ENCODE data around the gene FAM118A. TPM values are rescaled to one million over a fixed set of nuclear protein-coding genes. Genes with fewer than 3 reads are reported as not detected.
"Not testable (repeated sequence)": the region's sequence is repeated elsewhere in the genome, so short reads cannot be mapped to it uniquely, and the experiment has no call there.

The FAM118A gene
- total RNA-seq, 1 experiment from 2014 or later: 9.8 TPM

DNA sequence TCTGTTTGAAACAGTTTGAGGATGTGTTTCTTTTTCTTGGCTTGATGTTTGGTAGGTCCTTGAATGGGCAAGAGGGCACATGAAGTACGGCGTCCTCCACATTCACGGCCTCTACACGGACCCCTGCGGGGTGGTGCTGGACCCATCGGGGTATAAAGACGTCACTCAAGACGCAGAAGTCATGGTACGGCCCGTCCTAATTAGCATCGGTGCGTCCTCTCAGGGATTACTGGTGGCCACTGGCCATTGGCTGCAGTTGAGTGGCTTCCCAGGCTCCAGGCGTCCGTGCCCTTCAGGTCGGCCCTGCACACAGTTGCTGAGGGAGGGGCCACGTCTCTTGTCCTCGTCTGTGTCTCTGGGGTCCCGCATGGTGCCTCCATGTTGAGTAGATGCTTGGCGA, 20.8 kb downstream of the FAM118A start:
- no peak for DNase-seq (ENCODE audit: low read depth)

DNA sequence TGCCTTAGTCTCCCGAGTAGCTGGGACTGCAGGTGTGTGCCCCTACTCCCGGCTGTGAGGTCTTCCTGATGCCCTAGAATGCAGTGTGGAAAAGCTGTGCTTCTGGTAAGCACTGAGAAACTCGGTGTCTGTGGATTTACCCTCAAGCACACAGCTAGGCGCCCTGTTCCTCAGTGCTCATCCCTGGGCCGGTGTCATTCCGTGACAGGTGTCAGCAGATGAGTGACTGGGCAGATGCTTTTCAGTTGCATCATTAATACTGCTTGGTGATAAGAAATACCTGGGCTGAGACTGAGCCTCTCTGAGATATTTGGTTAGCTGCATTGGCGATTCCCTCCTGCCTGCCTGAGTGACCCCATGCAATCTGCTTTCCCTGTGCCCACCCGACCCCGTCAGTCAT, 21.8 kb downstream of the FAM118A start:
- DNase-seq (ENCODE audit: low read depth): no peak

DNA sequence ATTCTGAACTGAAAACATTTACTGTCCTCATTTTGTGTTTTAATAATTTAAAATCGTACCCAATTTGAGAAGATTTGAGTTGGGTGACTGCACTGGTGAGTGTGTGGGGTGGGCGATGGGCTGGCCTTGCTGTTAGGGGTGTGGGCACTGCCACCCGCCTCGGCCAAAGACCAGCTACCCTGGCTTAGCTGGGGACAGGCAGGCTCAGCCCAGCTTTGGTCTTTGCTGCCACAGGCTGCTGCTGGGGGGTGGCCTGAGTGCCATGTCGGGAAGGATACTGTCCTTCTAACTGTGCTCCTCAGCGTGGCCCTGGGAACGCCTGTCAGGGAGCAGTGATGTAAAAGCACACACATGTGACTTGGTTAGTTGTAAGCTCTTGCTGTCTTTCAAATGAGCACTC, 22.3 kb downstream of the FAM118A start:
- DNase-seq (ENCODE audit: low read depth): no peak

DNA sequence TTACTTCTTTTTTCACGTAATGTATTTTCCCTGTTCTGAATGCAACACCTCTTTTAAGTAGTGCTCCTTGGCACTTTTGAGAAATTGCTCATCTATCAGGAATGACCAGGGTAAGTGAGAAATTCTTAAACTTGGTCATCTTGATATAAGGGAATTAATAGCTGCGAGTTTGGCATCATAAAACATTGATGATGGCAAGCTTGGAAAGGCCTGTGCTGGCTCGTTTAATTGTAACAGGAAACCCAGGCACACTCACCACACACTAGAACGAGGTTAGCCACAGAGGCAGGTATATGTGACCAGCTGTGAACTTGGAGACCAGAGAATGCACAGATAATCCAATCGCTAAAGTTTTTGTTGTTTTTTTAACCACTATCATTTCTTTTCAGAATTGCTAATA, 24.3 kb downstream of the FAM118A start:
- no peak for DNase-seq (ENCODE audit: low read depth)

DNA sequence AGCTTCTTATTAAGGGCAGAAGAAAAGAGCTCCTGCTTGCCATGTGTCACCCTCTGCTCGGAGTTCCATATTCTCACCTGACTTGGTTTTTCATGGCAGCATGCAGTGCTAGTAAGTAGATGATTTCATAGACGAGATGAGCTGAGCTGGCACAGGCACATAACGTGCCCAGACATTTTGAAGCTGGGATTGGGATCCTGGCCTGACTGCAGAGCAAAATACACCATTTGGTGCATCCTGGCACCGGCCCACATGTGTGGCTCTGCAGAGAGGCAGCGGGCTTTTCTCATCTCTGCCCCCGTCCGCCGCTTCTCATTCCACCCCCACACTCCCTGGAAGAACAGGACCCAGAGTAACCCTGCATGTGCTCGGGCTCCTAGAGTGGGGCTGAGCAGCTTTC, 24.8 kb downstream of the FAM118A start:
- DNase-seq (ENCODE audit: low read depth): no peak

DNA sequence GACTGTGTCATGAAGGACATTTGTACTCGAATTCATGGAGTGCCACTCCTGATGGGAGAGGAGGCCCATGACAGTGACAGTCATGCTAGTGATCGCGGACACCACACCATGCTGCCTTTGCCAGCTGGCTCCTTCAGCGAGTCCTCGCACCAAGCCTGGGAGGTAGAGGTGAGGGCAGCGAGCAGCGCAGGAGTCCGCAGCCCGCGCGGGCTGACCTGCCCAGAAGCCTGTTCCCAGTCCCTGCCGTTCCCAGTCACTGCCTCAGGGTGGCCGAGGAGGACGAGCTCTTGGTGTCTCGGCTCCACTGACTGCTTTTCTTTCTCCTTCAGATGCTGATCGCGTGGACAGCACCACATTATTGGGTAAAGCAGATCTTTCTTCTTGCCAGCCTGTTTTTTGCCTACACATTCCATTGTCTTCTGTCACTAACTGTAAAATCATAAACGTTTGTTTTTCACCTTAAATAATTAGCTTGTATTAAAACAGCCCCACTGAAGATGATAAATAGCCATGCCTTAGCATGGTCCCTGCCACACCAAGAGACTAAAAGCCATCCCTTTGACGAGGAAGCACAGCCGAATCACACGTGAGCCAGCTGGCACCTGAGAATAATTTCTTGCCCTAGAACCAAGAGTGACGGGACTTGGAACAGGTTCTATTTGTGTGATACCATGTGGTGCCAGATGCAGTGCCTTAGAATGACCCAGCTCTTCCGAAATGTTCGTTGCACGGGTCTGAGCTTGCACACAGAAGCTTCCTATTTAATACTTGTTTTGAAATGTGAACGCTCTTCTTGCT, 25.5 kb downstream of the FAM118A start:
- no peak for DNase-seq (ENCODE audit: low read depth)

DNA sequence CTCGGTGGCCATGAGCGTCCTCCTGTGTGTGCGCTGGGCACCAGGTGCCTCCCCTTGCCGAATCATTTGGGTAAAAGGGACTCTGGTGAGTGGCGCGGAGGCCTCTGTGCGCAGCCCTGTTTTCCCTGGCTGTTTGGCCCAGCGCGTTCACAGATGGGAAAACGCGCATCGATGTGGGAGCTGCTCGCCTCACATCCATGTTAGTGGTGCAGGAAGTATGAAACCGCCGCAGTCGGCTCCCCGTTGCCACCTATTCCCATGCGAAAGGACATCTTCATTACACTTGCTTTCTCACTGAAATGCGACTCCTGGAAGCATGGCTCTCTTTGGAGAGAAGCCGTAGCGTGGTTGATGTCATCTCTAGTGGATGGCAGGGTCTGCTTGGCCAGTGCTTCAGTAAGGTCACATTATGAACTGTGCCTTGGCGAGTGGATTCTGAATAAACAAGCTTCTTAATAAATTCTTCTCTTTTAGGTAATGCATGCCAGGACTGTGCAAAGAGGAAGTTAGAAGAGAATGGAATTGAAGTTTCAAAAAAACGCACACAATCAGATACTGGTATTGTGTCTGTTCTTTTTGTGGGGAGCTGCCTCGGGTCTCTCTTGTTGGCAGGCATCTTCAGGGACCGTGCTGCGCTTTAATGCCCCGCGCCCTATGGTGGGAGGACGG, 26.3 kb downstream of the FAM118A start:
- no peak for DNase-seq (ENCODE audit: low read depth)

DNA sequence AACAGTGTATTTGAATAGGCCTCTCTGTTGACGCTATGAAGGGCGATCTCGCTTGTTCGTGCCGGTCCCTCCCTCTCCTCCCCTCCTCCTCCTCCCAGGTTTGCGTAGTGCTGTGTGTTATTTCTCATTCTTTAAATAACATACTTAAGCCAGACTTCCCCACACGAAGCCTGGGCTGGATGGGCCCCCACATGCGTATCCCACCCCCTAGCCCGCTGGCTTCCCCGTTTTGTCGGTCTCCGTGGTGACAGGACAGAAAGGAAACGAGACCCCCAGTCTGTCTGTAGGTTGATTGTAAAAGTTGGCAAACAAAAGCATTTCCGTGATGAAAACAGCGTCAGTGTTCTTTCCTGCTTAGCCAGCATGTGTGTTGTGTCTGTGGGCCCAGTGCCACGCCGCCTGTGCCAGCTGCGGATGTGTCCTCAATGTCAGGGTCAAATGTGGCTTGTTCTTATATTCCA, 27.3 kb downstream of the FAM118A start:
- no peak for DNase-seq (ENCODE audit: low read depth)

DNA sequence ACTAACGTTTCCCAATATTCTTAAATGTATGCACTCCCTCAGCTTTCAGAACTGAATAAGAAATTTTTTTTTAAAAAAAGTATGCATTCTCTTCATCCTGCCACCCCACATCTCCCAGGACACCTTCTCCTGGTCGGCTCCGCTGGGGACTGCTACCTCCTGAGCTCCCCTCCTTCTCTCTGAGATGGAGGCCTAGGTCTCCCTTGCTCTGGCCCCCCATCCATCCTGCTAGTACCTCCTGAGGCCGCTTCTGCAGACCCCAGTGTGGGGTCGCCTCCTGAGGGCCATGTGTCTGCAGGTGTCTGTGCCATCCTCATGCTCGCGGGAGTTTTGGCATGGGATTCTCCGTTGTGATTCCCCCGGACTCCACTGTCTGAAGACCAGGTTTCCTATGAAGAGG, 27.8 kb downstream of the FAM118A start:
- no peak for DNase-seq (ENCODE audit: low read depth)

DNA sequence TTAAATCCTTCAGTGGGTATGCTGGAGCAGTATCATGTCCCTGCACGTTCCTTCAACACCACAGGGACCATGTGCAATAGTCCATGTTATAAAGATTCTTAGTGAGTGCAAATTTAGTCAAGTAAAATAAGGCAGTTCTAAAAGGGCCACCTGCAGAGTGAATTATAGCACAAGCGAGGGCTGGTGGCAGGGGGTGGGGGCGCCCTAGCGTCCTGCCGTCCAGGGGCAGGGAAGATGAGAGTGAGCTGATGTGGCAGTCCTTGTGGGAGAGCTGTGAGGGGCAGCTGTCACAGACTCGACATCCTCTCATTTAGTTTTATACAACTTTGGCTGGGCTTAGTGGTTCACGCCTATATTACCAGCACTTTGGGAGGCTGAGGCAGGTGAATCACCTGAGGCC, 29.1 kb downstream of the FAM118A start:
- no peak for DNase-seq (ENCODE audit: low read depth)

DNA sequence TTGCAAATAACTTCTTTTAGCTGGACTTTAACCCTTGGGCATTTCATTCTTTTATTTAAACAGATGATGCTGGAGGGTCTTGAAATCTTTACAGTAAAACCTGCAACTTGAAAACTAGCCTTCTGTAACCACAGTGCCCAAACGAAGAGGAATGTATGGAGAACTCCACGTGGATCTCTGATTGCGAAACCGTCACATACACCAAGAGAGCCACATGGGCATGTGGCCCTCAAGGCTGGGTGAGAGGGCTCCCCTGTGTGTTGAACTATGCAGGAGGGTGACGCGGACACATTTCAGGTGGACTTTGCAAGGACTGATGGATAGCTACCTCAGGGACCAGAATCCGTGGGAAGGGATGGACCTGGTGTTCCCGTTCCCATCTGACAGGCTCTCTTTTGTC, 30.6 kb downstream of the FAM118A start:
- no peak for DNase-seq (ENCODE audit: low read depth)

DNA sequence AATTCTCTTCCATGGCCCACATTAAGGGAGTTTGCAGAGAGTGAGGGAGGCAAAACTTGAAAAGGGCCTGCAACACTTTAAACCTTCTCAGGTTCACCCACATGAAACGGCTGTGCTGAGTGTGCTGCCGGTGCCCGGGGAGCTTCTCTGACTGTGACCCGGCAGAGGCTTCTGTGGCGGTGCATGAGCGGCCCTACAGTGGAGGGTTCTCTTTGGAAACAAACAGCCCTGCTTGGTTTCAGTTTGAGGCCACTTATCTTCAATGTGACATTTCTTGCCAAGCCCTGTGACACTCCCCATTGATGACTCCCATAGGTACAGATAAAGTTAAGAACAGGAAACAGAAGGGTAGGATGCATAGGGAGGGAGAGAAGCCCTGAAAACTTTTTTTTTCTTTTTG, 31.8 kb downstream of the FAM118A start:
- no peak for DNase-seq (ENCODE audit: low read depth)

DNA sequence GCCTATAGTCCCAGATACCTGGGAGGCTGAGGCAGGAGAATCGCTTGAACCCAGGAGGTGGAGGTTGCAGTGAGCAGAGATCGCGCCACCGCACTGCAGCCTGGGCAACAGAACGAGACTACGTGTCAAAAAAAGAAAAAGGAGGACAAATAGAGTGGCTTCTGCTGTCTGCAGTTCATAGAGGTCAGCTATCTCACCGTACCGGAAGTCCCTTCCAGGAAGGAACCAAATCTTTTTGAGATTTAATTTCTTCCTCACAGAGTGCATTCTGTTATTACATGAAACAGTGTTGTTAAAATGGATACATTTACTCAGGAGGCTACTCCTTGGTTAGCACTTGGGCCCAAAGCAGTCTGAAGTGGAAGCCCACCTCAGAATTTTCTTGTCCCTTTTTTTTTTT, 33.4 kb downstream of the FAM118A start:
- DNase-seq (ENCODE audit: low read depth): no peak

DNA sequence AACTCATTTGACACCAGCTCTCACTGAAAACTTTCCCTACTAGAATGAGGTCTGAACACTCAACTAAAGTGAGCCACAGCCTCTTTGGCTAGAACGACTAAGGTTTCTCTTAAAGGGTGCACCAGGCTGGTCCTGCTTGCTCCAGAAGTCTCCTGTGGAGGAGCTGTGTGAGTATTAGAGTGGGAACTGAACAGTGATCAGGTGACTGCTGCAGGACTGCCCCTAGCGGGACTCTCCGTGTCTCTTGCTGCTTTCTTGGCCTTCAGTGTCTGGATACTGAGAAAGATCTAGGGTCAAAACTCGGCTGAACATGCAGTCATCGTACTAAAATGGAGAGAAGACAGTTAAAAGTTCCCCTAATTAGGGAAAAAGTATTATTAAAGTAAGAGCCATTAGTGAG, 34.6 kb downstream of the FAM118A start:
- DNase-seq (ENCODE audit: low read depth): no peak

DNA sequence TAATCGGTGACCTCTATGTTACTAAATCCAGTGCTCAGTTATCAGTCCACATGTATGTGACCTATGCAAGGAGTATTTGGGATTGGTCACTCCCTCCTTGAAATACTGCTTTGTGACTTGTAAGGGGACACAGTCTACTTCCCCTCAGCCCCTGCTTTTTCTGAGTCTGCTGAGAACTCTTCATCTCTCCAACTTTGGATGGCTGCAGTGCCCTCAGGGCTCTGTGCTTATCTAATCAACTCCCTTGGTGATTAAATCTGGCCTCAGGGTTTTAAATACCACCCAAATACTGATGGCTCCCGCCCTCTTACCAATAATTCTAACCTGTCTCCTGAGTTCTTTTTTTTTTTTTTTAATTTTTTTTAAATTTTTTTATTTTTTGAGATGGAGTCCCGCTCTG, 40.2 kb downstream of the FAM118A start:
- no peak for DNase-seq (ENCODE audit: low read depth)

DNA sequence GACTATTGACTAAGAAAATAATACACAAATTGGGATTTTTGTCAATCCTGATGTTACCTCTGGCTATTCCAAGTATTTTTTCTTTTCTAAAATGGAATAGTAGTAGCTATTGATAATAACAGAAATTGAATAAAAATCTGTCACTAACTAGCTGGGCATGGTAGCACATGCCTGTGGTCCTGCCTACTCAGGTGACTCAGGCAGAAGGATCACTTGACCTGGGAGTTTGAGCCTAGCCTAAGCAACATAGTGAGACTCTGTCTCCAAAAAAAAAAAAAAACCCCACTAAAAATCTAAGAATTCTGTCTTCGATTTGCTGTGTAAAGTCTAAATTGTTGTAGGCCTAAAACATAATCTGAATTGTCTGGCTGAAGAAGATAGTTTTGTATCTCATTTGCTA, 42.2 kb downstream of the FAM118A start:
- DNase-seq (ENCODE audit: low read depth): no peak

DNA sequence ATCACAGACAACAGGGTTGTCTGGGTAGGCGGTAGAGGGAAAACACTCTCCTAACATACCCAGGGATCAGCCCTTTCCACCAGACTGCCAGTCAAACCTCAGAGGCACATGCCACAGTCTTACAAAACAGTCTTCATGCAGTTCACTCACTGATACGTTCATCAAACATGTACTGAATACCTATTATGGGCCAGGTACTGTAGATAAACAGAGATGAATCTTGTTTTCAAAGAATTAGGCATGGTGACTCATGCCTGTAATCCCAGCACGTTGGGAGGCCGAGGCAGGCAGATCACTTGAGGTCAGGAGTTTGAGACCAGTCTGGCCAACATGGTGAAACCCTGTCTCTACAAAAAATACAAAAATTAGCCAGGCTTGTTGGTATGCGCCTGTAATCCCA, 43.0 kb downstream of the FAM118A start:
- peak; percentile 26 for DNase-seq (ENCODE audit: low read depth)

DNA sequence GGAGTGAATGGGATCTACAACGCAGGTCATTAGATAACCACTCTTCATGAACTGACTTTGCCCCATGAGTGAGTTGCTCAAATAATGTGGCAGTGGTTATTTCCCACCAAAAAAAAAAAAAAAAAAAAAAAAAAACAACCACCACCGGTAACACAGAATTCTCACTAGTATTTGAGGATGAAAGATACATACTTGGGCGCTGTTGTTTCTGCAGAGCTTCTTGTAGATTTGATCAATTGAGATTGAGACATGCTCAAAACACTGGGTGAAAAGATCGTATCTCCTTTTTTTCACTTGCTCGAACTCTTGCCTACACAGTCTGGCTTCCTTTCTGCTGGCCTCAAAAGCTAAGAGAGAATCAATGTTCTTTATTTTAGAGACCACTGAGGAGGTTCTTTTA, 44.1 kb downstream of the FAM118A start:
- DNase-seq (ENCODE audit: low read depth): no peak

DNA sequence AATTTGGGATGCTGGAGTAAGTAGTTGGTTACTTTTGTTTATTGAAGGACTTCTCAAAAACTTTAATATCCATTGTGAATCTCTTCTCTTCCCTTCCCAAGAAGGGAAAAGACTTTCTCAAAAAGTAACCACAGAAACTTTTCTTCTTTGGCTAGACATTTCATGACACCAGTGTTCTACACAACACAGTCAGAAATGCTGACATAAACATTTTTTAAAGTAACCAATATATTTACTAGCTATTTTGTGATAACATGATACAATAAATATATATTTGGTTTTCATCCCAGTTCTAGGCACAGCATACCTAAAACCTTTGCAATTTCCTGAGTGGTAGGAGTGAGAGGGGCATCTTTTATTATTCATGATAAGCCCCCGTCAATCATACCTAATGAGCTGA, 47.8 kb downstream of the FAM118A start:
- DNase-seq (ENCODE audit: low read depth): no peak

DNA sequence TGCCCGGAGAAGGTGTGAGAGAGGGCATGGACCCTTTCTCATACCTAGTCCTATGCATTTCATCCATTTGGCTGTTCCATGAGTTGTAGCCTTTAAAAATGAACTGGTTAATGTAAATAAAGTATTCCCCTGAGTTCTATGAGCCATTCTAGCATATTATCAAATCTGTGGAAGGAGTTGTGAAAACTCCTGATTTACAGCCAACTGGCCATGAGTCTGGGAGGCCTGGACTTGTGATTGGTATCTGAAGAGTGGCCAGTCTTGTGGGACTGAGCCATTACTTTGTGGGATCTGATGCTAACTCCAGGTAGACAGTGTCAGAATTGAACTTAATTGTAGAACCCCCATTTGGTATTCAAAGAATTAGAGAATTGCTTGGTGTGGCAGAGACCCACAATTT, 48.4 kb downstream of the FAM118A start:
- DNase-seq (ENCODE audit: low read depth): no peak

DNA sequence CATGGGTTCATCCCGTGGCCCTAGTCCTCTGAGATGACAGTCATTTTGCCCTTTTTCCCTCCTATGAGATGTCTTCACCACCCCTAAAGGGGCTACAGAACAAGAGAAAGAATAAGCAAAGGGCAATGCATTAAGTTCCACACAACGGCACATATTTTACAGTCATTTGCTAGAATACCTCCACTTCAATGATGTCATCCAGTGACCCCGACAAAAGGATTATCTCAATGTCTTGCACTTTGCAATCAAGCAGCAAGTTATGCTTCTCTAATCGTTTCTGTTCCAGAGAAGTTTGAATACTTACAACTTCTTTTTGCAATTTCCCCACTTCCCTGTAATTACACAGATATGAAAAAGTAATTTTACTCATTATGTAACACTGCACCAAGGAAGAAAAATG, 49.9 kb downstream of the FAM118A start:
- no peak for DNase-seq (ENCODE audit: low read depth)

DNA sequence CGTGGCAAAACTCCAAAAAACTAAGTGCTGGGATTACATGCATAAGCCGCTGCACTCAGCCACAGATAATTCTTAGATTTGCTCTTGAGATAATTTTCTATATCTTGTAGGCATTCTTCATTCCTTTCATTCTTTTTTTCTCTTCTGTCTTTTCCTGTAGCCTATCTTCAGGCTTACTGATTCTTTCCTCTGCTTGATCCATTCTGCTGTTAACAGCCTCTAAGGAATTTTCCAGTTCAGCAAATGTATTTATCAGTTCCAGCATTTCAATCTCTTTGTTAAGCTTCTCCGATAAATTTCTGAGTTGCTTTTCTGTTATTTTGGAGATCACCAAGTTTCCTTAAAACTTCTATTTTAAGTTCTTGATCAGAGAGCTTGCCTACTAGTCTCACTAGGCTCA, 57.0 kb downstream of the FAM118A start:
- DNase-seq (ENCODE audit: low read depth): no peak

DNA sequence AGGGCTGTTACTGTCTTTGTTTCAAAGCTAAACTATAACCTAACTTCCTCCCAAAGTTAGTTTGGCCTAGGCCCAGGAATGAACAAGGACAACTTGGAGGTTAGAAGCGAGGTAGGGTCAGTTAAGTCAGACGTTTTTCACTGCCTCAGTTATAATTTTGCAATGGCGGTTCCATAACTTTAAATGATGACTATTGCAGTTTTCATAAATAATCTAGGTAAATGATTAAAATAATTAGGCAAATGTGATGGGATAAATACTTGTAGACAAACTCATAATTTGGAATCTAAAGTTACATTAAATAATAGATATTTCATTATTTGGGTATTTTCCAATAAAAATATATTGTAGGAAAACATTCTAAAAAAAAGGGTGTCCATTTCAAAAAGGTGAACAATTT, 63.9 kb downstream of the FAM118A start:
- DNase-seq (ENCODE audit: low read depth): not testable (repeated sequence)

DNA sequence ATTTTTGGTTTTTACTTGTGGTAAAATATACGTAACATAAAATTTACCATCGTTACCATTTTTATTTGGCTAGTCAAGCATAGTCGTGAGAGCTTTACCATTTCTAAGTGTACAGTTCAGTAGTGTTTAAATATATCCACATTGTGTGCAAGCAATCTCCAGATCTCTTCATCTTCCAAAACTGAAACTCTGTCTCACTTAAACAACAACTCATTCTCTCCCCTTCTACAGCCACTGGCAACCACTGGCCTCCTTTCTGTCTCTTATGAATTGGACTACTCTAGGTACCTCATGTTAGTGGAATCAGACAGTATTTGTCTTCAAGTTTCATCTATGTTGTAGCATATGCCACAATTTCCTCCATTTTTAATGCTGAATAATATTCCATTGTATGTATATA, 66.3 kb downstream of the FAM118A start:
- DNase-seq (ENCODE audit: low read depth): no peak

All from M059J (cell line).